Measurements from ENCODE around the gene ZNF460. TPM values are rescaled to one million over a fixed set of nuclear protein-coding genes. Genes with fewer than 3 reads are reported as not detected.

ZNF460 gene
- total and polyA plus RNA-seq, 2 of the 13 experiments (the other 11 are each of a cell fraction or from before 2014, with no cell fraction given), result 14.5 to 44.8 TPM

DNA sequence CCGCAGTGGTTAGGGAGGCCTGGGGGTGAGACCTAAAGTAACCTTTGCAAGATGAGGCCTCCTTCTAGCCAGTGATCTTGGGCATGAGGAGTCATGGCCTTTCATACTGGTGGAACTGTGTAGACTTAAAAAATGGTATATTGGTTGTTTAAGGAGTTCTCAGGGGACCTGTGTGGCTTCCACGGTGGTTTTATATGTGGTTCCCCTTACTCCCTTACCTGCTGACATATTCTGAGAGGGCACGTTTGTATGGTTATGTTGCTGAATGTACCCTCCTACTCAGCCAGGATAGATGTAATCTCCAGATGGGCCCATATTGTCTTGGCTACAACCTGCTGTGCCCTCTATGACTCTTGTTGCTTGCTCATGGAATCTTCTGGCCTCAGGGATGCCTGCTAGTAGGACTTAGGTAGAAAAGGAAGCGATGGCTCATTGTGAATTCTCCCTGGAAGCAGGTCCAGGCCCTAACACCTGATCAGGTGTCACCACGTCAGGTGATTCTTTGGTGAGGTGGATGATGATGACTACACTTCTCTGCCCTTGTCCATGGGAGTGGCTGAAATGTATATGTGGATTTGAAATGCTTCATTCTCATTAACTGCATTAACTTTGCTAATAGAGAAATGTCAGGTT, 1.8 kb downstream of the ZNF460 start (continued):
- TF ChIP-seq, protein P1, sequence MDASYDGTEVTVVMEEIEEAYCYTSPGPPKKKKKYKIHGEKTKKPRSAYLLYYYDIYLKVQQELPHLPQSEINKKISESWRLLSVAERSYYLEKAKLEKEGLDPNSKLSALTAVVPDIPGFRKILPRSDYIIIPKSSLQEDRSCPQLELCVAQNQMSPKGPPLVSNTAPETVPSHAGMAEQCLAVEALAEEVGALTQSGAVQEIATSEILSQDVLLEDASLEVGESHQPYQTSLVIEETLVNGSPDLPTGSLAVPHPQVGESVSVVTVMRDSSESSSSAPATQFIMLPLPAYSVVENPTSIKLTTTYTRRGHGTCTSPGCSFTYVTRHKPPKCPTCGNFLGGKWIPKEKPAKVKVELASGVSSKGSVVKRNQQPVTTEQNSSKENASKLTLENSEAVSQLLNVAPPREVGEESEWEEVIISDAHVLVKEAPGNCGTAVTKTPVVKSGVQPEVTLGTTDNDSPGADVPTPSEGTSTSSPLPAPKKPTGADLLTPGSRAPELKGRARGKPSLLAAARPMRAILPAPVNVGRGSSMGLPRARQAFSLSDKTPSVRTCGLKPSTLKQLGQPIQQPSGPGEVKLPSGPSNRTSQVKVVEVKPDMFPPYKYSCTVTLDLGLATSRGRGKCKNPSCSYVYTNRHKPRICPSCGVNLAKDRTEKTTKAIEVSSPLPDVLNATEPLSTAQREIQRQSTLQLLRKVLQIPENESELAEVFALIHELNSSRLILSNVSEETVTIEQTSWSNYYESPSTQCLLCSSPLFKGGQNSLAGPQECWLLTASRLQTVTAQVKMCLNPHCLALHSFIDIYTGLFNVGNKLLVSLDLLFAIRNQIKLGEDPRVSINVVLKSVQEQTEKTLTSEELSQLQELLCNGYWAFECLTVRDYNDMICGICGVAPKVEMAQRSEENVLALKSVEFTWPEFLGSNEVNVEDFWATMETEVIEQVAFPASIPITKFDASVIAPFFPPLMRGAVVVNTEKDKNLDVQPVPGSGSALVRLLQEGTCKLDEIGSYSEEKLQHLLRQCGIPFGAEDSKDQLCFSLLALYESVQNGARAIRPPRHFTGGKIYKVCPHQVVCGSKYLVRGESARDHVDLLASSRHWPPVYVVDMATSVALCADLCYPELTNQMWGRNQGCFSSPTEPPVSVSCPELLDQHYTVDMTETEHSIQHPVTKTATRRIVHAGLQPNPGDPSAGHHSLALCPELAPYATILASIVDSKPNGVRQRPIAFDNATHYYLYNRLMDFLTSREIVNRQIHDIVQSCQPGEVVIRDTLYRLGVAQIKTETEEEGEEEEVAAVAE (CRISPR knock-in tag; IDR thresholded peaks at IDR 0.05; ENCODE audit: borderline replicate concordance), result no peak
- TF ChIP-seq NFATC3 (CRISPR knock-in tag; IDR thresholded peaks at IDR 0.05) (no peak), SUZ12 (IDR thresholded peaks at IDR 0.05; ENCODE audit: low read depth, low read length) (no peak), ELF3 (CRISPR knock-in tag; IDR thresholded peaks at IDR 0.05) (no peak)

DNA sequence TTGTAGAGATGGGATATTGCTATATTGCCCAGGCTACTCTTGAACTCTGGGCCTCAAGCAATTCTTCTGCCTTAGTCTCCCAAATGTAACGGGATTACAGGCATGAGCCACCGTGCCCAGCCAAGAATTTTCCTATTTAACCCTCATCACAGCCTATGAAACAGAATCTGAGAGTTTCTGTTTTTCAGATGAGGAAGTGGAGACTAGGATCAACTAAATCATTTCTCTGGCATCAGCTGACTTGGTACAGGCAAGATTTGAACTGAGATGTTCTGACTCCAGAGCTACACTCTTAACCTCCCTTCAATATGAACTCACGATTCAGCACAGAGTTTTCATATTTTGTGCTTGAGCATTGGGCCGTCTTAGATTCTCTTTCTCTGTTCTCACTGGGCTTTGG, 8.1 kb downstream of the ZNF460 start:
- TF ChIP-seq ZNF790 (CRISPR knock-in tag; IDR thresholded peaks at IDR 0.05; ENCODE audit: borderline replicate concordance), result no peak
- no peak for TF ChIP-seq ZKSCAN1 (IDR thresholded peaks at IDR 0.05; ENCODE audit: low read length)
- TF ChIP-seq, protein P2, sequence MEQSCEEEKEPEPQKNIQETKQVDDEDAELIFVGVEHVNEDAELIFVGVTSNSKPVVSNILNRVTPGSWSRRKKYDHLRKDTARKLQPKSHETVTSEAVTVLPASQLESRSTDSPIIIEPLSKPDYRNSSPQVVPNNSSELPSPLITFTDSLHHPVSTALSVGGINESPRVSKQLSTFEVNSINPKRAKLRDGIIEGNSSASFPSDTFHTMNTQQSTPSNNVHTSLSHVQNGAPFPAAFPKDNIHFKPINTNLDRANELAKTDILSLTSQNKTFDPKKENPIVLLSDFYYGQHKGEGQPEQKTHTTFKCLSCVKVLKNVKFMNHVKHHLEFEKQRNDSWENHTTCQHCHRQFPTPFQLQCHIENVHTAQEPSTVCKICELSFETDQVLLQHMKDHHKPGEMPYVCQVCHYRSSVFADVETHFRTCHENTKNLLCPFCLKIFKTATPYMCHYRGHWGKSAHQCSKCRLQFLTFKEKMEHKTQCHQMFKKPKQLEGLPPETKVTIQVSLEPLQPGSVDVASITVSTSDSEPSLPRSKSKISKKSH (CRISPR knock-in tag; IDR thresholded peaks at IDR 0.05; ENCODE audit: borderline replicate concordance), result no peak
- TF ChIP-seq, protein P3, sequence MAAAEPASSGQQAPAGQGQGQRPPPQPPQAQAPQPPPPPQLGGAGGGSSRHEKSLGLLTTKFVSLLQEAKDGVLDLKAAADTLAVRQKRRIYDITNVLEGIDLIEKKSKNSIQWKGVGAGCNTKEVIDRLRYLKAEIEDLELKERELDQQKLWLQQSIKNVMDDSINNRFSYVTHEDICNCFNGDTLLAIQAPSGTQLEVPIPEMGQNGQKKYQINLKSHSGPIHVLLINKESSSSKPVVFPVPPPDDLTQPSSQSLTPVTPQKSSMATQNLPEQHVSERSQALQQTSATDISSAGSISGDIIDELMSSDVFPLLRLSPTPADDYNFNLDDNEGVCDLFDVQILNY (CRISPR knock-in tag; conservative IDR thresholded peaks at IDR 0.05), result no peak
- TF ChIP-seq HDAC2 (CRISPR knock-in tag; IDR thresholded peaks at IDR 0.05), result no peak
- no peak for TF ChIP-seq ZNF567 (CRISPR knock-in tag; IDR thresholded peaks at IDR 0.05; ENCODE audit: borderline replicate concordance)
- TF ChIP-seq NR2F1 (CRISPR knock-in tag; IDR thresholded peaks at IDR 0.05), result no peak
- TF ChIP-seq ZNF10 (CRISPR knock-in tag; IDR thresholded peaks at IDR 0.05; ENCODE audit: borderline replicate concordance, low read depth), result no peak
- no peak for TF ChIP-seq MAFG (CRISPR knock-in tag; IDR thresholded peaks at IDR 0.05)
- H3K4me1 ChIP-seq (ENCODE audit: insufficient read depth, low read length), result 0 out of 2 replicates have a peak, but pooled peaks cover 5% of the 10 kb centered on the region
- H3K27ac ChIP-seq (ENCODE audit: extremely low read length, insufficient read depth, low read length), result no peak overlapping the region
- H2AFZ ChIP-seq (ENCODE audit: low read length), result no peak overlapping the region
- DNase-seq (ENCODE audit: low spot score) (no peak), FAIRE-seq (no peak), ATAC-seq (no peak)
- H3K79me2 ChIP-seq (ENCODE audit: insufficient read depth, low read length), result peaks cover 72% of the 10 kb centered on the region
- WGBS (ENCODE audit: low lambda C conversion rate), result 95% methylated on average over 4 of the region's 4 CpGs
- H3K4me2 ChIP-seq (ENCODE audit: low read depth, low read length), result no peak overlapping the region
- H3K27me3 ChIP-seq (ENCODE audit: control insufficient read depth in 1 of 2, insufficient read depth in 2 of 2, low read length in 2 of 2), result no peaks in the 10 kb centered on the region
- H3K9ac ChIP-seq (ENCODE audit: insufficient read depth, low read depth, low read length), result no peak overlapping the region
- peaks cover 31 to 92% of the 10 kb centered on the region in 2 experiments for H3K36me3 ChIP-seq (replicated peaks in 1 of 2; ENCODE audit: control insufficient read depth in 1 of 2, insufficient read depth in 2 of 2, low read length in 2 of 2)
- no TSS peak for BruUV-seq (replicated peaks)
- peaks cover 25% of the 10 kb centered on the region for H4K20me1 ChIP-seq (ENCODE audit: insufficient read depth, low read length)
- in situ Hi-C loops (cut with HindIII; ENCODE audit: extremely low pct_ligation_motif_present, low pct_unique_long_range_greater_than_20kb) (no loop called here), intact Hi-C loops (cut with micrococcal nuclease; ENCODE audit: unreplicated experiment) (no loop called here)
- ChIA-PET CTCF (ENCODE audit: low intra/inter-chr PET ratio, low total read pairs) (no interaction called here), POLR2A (no interaction called here)
- no peaks in the 10 kb centered on the region for H3K9me3 ChIP-seq (ENCODE audit: low read length)
- H3K4me3 ChIP-seq (replicated peaks in 1 of 3; ENCODE audit: insufficient read depth in 1 of 3, low read depth in 2 of 3, low read length in 3 of 3), result no peak overlapping the region
